Measurements from ENCODE around the gene FBXO2.

Gene FBXO2

GRCh38 chr1:11671544-11672286 is 17.5 kb upstream of the FBXO2 start:
- TF ChIP-seq YY1 (IDR thresholded peaks at IDR 0.05; ENCODE audit: low read depth), result no peak
- no peak for TF ChIP-seq MAX (IDR thresholded peaks at IDR 0.05)
- no peak for TF ChIP-seq NFIC (IDR thresholded peaks at IDR 0.05)
- TF ChIP-seq RAD21 (IDR thresholded peaks at IDR 0.05; ENCODE audit: low read depth), result no peak
- TF ChIP-seq USF1 (IDR thresholded peaks at IDR 0.05), result no peak
- no peak for TF ChIP-seq EP300 (IDR thresholded peaks at IDR 0.05; ENCODE audit: borderline replicate concordance)
- TF ChIP-seq TEAD4 (IDR thresholded peaks at IDR 0.05), result no peak
- no peak for TF ChIP-seq FOXM1 (IDR thresholded peaks at IDR 0.05; ENCODE audit: borderline replicate concordance, low read depth)
- TF ChIP-seq REST (IDR thresholded peaks at IDR 0.05; ENCODE audit: low read depth), result no peak
- no peak for TF ChIP-seq CREB1 (IDR thresholded peaks at IDR 0.05; ENCODE audit: low read depth)

- TF ChIP-seq EP300 (IDR thresholded peaks at IDR 0.05; ENCODE audit: borderline replicate concordance) (no peak), ZBTB7A (IDR thresholded peaks at IDR 0.05; ENCODE audit: low read depth) (no peak), USF1 (IDR thresholded peaks at IDR 0.05) (no peak), CEBPB (IDR thresholded peaks at IDR 0.05) (no peak), CREB1 (IDR thresholded peaks at IDR 0.05; ENCODE audit: low read depth) (no peak), REST (IDR thresholded peaks at IDR 0.05; ENCODE audit: low read depth) (no peak), MAX (IDR thresholded peaks at IDR 0.05) (no peak), EGR1 (IDR thresholded peaks at IDR 0.05) (no peak), YY1 (IDR thresholded peaks at IDR 0.05; ENCODE audit: low read depth) (no peak), TCF12 (IDR thresholded peaks at IDR 0.05; ENCODE audit: low read depth) (no peak)
Observed at GRCh38 chr1:11671205-11671543, 16.9 kb upstream of the FBXO2 start.

GRCh38 chr1:11670747-11671146 is 16.5 kb upstream of the FBXO2 start:
- TF ChIP-seq TCF12 (IDR thresholded peaks at IDR 0.05; ENCODE audit: low read depth), result no peak
- no peak for TF ChIP-seq YY1 (IDR thresholded peaks at IDR 0.05; ENCODE audit: low read depth)
- no peak for TF ChIP-seq CREB1 (IDR thresholded peaks at IDR 0.05; ENCODE audit: low read depth)
- no peak for TF ChIP-seq ZBTB7A (IDR thresholded peaks at IDR 0.05; ENCODE audit: low read depth)
- no peak for TF ChIP-seq MAX (IDR thresholded peaks at IDR 0.05)
- TF ChIP-seq USF1 (IDR thresholded peaks at IDR 0.05), result no peak

GRCh38 chr1:11668516-11668915 is 14.3 kb upstream of the FBXO2 start:
- TF ChIP-seq TCF12 (IDR thresholded peaks at IDR 0.05; ENCODE audit: low read depth) (no peak), FOXM1 (IDR thresholded peaks at IDR 0.05; ENCODE audit: borderline replicate concordance, low read depth) (no peak), NFIC (IDR thresholded peaks at IDR 0.05) (no peak), TEAD4 (IDR thresholded peaks at IDR 0.05) (no peak), REST (IDR thresholded peaks at IDR 0.05; ENCODE audit: low read depth) (no peak), YY1 (IDR thresholded peaks at IDR 0.05; ENCODE audit: low read depth) (no peak), EGR1 (IDR thresholded peaks at IDR 0.05) (no peak)
